GM19351 (cell line): ENCODE measurements around the gene RGPD6.
"Not testable (repeated sequence)": the region's sequence is repeated elsewhere in the genome, so short reads cannot be mapped to it uniquely, and the experiment has no call there.

Source experiments
- ATAC-seq: cut with Tn5 transposase; IDR thresholded peaks from one replicate; pipeline ENCODE4 v1.9.1; 2021; ENCODE audit warnings: mild to moderate bottlenecking, moderate library complexity; ENCODE audit not compliant: unreplicated experiment

Gene RGPD6

DNA sequence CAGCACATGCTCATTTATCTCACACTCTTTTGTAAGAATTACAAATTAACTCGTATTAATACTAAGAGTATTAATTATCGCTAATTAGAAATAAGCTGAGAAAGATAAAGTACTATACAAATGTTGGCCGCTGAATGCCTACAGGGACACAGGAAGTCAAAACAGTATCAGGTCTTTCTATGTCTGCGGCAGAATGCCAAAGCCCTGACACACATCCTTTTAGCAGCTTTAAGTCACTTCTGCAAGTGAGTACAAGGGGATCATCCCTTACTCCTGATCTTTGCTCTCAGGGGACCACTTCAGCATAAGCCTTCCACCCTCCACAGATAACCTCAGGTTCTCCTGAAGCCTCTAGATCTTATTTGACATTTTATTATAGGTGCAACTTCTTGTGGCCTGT lies 94.3 kb downstream of the RGPD6 start:
- not testable (repeated sequence) for ATAC-seq

- ATAC-seq: not testable (repeated sequence)
Measured at GRCh38 chr2:110481200-110481599, 95.8 kb downstream of the RGPD6 start.

DNA sequence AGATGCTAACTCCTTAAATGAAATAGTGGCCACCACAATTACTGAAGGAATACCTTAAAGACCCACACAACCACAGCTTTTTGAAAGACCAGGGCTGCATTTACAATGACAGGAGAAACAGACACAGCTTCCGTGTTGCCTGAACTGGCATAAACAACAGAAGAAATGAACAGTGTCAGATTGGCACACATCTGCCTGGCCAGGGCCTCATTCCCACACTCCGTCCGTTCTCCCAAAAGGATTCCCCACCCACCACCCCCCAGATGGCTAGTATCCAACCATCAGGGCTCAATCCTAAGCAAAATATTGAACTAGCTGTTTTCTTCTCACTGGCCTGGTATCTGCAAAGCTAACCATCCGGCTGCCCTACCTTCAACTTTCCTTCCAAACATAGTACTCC lies 96.9 kb downstream of the RGPD6 start:
- not testable (repeated sequence) for ATAC-seq

DNA sequence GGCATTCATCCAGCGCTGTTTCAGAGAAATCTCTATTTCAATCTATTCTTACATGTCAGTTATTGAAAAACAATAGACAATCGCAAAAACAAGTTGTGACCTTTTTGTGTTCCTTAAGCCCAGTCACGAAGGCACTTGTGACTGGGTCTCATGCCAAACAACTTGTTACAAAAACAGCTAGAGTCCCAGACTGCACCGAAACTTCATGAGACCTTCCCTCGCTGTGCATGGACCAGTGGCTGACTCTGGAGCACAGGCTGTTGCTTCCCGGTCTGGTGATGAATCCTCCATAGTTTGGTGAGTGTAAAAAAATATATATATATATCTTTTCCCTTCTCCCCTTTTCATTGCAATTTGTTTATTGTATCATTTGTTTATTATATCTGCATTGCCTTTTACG lies 99.7 kb downstream of the RGPD6 start:
- ATAC-seq: not testable (repeated sequence)

- ATAC-seq: not testable (repeated sequence)
Measured at GRCh38 chr2:110476952-110477351, 100.1 kb downstream of the RGPD6 start.

GRCh38 chr2:110475627-110476359 lies 101.2 kb downstream of the RGPD6 start:
- not testable (repeated sequence) for ATAC-seq

- ATAC-seq: peak; percentile 98
Measured at GRCh38 chr2:110474898-110475297, 102.1 kb downstream of the RGPD6 start.

- ATAC-seq: not testable (repeated sequence)
Measured at GRCh38 chr2:110473059-110473358, 104.0 kb downstream of the RGPD6 start.

DNA sequence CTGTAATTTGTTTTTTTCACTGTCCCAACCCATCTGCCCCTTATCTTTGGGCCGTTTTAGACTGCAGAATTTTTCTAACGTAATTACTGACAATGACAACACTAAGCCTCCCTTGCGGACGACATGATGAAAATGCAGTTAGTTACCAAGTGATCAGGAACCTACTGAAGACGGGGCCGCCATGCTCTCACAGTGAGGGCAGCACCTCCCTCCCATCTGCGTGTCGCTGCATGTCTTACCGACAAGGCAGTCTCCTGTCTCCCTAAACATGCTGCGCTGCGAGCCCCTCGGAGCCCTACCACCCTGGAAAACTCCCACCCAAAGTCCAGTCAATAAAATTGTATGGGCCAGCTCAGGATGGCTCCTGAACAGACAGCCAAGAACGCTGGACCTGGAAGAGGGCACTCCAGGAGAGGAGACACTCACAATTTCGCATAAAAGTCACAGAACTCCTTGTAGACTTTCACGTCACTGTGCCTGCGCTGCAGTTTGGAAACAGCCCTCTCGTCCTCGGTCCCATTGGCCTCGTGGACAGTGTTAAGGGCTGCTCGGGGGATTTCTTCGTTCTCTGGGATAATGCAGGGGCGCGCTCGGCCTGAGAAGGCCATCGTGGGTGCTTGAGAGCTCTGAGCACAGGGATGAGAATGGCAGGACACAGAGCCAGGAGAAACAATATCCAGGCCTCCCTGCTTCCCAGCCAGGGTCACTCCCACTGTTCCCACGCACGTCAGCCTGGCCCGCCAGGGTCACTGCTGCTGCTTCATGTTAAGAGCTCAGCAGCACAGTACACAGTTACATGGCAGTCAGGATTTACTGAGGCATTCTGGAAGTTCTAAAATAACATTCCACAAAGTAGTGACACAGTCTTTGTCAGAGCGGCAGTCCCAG lies 104.6 kb downstream of the RGPD6 start, which contains the start of gene LIMS4:
Gene LIMS4 (minus strand): TSS at position 646 of the 888 bp plus-strand sequence. CDS start 38 bp downstream, at position 608.
- not testable (repeated sequence) for ATAC-seq

- not testable (repeated sequence) for ATAC-seq
Measured at GRCh38 chr2:110468921-110469320, 108.1 kb downstream of the RGPD6 start.

GRCh38 chr2:110465312-110465711 lies 111.7 kb downstream of the RGPD6 start:
- peak; percentile 95 for ATAC-seq
